ENCODE data around the gene FOXP1.

FOXP1 gene

DNA sequence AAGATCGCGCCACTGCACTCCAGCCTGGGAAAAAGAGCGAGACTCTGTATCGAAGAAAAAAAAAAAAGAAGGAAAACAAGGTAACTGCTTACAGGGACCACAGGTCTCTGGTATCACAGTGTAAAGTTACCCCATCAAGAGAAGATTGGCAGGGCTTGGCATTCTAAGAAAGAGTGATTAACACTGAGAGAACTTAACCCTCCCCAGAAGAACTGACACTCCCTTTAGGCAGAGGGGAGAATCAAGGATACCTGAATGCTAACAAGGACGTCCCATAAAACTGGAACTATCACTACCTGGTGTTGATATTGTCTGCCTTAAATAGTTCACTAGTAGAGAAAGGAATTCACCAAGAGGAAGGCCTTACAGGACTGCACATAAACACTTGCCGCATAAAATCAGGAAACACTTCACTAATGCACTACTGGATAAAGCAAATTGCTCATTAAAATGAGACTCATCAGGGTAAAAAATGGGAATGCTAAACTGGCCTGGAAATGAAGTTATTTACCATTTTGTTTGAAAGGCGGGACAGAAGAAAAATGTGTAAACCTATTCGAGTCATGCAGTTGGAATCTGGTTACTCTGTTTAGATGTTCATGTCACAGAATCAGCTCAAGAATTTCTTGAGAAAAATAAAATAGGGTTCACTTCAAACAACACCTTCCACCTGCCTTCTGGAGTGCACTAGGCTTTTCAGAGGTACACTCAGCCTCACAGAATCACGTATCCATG, 121.6 kb downstream of the FOXP1 start:
- no peak overlapping the region for H2AFZ ChIP-seq
- no peaks in the 10 kb centered on the region for H3K4me1 ChIP-seq
- H3K27ac ChIP-seq: no peak overlapping the region
- H3K4me2 ChIP-seq (ENCODE audit: low read length): no peak overlapping the region
- no peak for TF ChIP-seq CTCF (IDR thresholded peaks at IDR 0.05)
- H3K27me3 ChIP-seq (ENCODE audit: control insufficient read depth, insufficient read depth, low read length): no peaks in the 10 kb centered on the region
- H3K79me2 ChIP-seq: peaks cover 39% of the 10 kb centered on the region
- H3K9me3 ChIP-seq (ENCODE audit: control insufficient read depth, low read length): no peaks in the 10 kb centered on the region
- no peaks in the 10 kb centered on the region for H3K36me3 ChIP-seq (ENCODE audit: control insufficient read depth, insufficient read depth, low read length)
- no peak overlapping the region for H3K9ac ChIP-seq
- no peak overlapping the region for H3K4me3 ChIP-seq (ENCODE audit: low read depth, low read length)

DNA sequence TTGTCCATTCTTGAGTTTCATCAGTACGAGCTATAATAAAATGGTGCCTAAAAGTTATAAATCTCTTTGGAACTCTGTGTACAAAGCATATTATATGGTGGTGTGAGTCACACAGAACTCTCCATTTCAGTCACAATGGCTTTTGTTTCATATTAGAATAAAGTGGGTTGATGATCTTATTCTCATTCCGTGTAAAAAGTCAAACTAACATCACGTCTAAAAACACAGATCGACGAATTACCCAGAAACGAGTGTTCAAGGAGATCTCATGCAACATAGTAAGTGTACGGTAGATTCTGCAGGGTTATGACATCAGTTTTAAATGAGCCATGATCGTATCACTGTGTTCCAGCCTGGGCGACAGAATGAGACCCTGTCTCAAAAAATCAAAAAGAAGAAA, 122.4 kb downstream of the FOXP1 start:
- H3K79me2 ChIP-seq: peaks cover 34% of the 10 kb centered on the region
- no peak overlapping the region for H3K4me3 ChIP-seq (ENCODE audit: low read depth, low read length)
- TF ChIP-seq CTCF (IDR thresholded peaks at IDR 0.05): no peak
- H3K27ac ChIP-seq: no peak overlapping the region
- peaks cover 3% of the 10 kb centered on the region for H3K4me1 ChIP-seq
- no peak overlapping the region for H2AFZ ChIP-seq
- no peak overlapping the region for H3K9ac ChIP-seq
- H3K4me2 ChIP-seq (ENCODE audit: low read length): no peak overlapping the region
- H3K9me3 ChIP-seq (ENCODE audit: control insufficient read depth, low read length): no peaks in the 10 kb centered on the region
- no peaks in the 10 kb centered on the region for H3K36me3 ChIP-seq (ENCODE audit: control insufficient read depth, insufficient read depth, low read length)
- no peaks in the 10 kb centered on the region for H3K27me3 ChIP-seq (ENCODE audit: control insufficient read depth, insufficient read depth, low read length)

DNA sequence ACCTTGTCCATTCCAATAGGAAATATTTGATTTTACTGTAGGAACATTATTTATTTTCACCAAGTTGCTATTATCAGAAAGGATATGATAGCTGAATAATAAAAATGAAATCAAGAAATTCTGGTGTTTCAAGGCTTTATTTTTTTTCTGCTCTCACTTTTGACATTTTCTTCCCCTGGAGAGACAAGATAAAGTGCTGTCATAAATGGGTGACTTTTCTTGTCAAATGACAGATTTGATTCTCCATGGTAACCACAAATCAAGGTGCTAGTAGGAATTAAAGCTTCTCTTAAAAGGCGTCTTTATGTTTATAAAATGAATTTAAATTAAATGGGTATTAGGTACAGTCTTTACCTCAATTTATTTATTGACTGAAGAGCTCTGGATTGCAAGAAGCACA, 124.6 kb downstream of the FOXP1 start:
- no peaks in the 10 kb centered on the region for H3K27me3 ChIP-seq (ENCODE audit: control insufficient read depth, insufficient read depth, low read length)
- no peaks in the 10 kb centered on the region for H3K36me3 ChIP-seq (ENCODE audit: control insufficient read depth, insufficient read depth, low read length)
- H3K4me1 ChIP-seq: peaks cover 3% of the 10 kb centered on the region
- no peak overlapping the region for H3K4me3 ChIP-seq (ENCODE audit: low read depth, low read length)
- H2AFZ ChIP-seq: no peak overlapping the region
- TF ChIP-seq CTCF (IDR thresholded peaks at IDR 0.05): no peak
- no peaks in the 10 kb centered on the region for H3K9me3 ChIP-seq (ENCODE audit: control insufficient read depth, low read length)
- H3K4me2 ChIP-seq (ENCODE audit: low read length): no peak overlapping the region
- no peak overlapping the region for H3K27ac ChIP-seq
- no peak overlapping the region for H3K9ac ChIP-seq
- peaks cover 21% of the 10 kb centered on the region for H3K79me2 ChIP-seq

DNA sequence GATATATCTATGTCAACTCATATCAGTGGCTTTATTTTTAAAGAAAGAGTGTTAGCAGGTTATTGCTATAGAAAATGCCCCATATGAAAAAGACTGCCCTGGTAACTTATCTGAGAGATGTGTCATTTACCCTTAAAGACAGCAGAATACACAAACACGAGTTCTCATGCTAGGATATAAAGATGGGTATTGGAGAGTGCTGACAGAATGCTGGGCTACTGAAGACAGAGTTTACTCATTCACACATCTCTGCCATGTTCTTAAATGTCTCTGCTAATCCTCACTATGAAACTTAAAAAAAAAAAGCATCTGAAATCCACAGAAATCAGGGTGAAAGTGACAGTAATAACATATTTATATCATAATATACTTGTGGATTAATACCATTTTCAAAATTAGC, 126.7 kb downstream of the FOXP1 start:
- TF ChIP-seq CTCF (IDR thresholded peaks at IDR 0.05): no peak
- no peaks in the 10 kb centered on the region for H3K9me3 ChIP-seq (ENCODE audit: control insufficient read depth, low read length)
- H3K4me1 ChIP-seq: peaks cover 3% of the 10 kb centered on the region
- no peak overlapping the region for H3K4me2 ChIP-seq (ENCODE audit: low read length)
- H3K79me2 ChIP-seq: peaks cover 9% of the 10 kb centered on the region
- no peak overlapping the region for H3K27ac ChIP-seq
- no peaks in the 10 kb centered on the region for H3K36me3 ChIP-seq (ENCODE audit: control insufficient read depth, insufficient read depth, low read length)
- no peak overlapping the region for H3K4me3 ChIP-seq (ENCODE audit: low read depth, low read length)
- H3K9ac ChIP-seq: no peak overlapping the region
- H2AFZ ChIP-seq: no peak overlapping the region
- H3K27me3 ChIP-seq (ENCODE audit: control insufficient read depth, insufficient read depth, low read length): no peaks in the 10 kb centered on the region

DNA sequence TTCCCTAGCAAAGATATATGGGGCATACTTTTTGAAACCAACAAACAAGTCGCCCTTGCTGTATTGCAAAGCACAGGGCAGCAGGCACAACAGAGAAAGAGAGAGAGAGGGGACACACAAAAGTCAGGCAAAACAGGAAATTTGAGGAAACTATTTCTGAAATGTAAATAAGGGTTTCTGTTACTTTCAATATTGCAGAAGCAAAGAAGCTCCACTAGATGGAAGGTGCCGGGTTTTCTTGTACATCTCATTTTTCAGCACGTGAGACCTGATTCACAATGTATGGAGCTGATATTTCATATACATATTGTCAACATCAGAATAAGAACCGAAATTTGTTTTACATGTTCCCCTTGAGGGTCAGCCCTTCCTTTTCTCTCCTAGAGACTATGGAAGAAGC, 127.4 kb downstream of the FOXP1 start:
- no peaks in the 10 kb centered on the region for H3K27me3 ChIP-seq (ENCODE audit: control insufficient read depth, insufficient read depth, low read length)
- TF ChIP-seq CTCF (IDR thresholded peaks at IDR 0.05): no peak
- H3K4me1 ChIP-seq: peaks cover 3% of the 10 kb centered on the region
- peaks cover 3% of the 10 kb centered on the region for H3K79me2 ChIP-seq
- H2AFZ ChIP-seq: no peak overlapping the region
- H3K4me2 ChIP-seq (ENCODE audit: low read length): no peak overlapping the region
- no peaks in the 10 kb centered on the region for H3K36me3 ChIP-seq (ENCODE audit: control insufficient read depth, insufficient read depth, low read length)
- H3K4me3 ChIP-seq (ENCODE audit: low read depth, low read length): no peak overlapping the region
- no peaks in the 10 kb centered on the region for H3K9me3 ChIP-seq (ENCODE audit: control insufficient read depth, low read length)
- H3K27ac ChIP-seq: no peak overlapping the region
- H3K9ac ChIP-seq: no peak overlapping the region

All from parathyroid adenoma (tissue), 2 donors.